ENCODE data around the gene ATP2B3.

Gene ATP2B3

DNA sequence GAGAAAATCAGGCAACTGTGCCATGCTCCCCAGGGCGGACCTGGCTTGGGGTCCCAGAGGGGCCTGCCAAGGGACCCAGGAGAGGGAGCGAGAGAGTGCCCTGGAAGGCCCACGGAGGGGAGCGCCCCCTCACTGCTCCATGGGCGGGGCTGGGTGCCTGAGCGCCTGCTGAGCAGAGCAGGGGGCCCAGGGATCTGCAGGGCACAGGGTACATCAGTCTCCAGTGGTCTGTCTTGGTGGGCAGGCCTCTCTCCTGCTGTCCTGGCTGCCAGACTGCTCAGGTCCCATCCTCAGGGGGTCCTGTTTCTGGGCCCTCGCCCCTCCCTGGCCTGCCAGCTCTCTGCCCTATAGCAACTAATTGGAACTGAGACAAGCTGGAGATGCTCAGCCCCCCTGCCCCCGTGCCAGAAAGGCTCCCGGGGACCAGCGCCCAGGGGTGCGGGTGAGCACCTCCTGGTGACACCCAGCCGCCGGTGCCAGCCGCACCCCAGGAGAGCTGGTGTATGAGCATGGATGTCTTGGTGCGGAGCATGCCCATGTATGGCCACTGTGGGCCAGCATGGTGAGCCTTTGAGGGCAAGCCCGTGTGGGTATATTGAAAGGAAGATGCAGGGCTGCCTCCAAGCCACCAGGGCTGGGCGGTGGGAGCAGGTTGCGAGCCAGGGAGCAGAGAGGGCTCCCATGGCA is 21.4 kb upstream of the ATP2B3 start:
- Histone ChIP-seq H3K9ac (ENCODE audit: low read length) (no peak overlapping the region), H3K4me1 (ENCODE audit: low read length) (no peaks in the 10 kb centered on the region), H3K36me3 (replicated peaks; ENCODE audit: insufficient read depth, low read length) (no peaks in the 10 kb centered on the region), H3K4me2 (ENCODE audit: low read depth, low read length) (no peak overlapping the region), H2AFZ (ENCODE audit: low read length) (no peak overlapping the region), H3F3A (ENCODE audit: insufficient read depth, low read length) (no peaks in the 10 kb centered on the region), H3K79me2 (ENCODE audit: low read length) (no peaks in the 10 kb centered on the region), H4K20me1 (ENCODE audit: insufficient read depth, low read length) (no peaks in the 10 kb centered on the region), H3K4me3 (ENCODE audit: low read length) (no peak overlapping the region), H3K9me3 (replicated peaks; ENCODE audit: insufficient read depth, low read length) (no peaks in the 10 kb centered on the region), H3K27me3 (replicated peaks; ENCODE audit: insufficient read depth, low read length) (peaks cover 33% of the 10 kb centered on the region), H3K9me2 (replicated peaks; ENCODE audit: insufficient read depth, low read length) (no peaks in the 10 kb centered on the region), H3K27ac (ENCODE audit: low read length) (no peak overlapping the region)
- DNase-seq = no peak
- TF ChIP-seq EZH2phosphoT487 (IDR thresholded peaks at IDR 0.05; ENCODE audit: low read length) (no peak), EZH2 (optimal IDR thresholded peaks at IDR 0.05; ENCODE audit: low read depth, low read length) (no peak)
- TF ChIP-seq, protein P1, sequence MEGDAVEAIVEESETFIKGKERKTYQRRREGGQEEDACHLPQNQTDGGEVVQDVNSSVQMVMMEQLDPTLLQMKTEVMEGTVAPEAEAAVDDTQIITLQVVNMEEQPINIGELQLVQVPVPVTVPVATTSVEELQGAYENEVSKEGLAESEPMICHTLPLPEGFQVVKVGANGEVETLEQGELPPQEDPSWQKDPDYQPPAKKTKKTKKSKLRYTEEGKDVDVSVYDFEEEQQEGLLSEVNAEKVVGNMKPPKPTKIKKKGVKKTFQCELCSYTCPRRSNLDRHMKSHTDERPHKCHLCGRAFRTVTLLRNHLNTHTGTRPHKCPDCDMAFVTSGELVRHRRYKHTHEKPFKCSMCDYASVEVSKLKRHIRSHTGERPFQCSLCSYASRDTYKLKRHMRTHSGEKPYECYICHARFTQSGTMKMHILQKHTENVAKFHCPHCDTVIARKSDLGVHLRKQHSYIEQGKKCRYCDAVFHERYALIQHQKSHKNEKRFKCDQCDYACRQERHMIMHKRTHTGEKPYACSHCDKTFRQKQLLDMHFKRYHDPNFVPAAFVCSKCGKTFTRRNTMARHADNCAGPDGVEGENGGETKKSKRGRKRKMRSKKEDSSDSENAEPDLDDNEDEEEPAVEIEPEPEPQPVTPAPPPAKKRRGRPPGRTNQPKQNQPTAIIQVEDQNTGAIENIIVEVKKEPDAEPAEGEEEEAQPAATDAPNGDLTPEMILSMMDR (IDR thresholded peaks at IDR 0.05; ENCODE audit: low read length) = no peak

DNA sequence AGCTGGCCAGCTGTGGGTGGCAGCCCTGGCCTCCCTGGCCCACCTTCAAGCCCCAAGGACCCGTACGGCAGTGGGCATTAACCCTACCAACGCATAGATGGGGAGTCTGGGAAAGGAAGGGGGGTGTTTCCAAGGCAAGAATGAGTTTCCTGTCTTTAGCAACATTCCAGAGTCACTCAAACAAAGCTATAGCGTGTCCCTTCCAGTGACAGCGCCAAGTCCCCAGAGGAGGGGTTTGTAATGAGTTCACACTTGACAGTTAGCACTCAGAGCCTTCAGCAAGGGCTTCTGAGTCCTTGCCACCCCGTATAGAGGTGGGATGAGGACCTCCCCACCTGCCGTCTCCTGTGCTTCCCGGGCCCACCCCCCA is 20.9 kb upstream of the ATP2B3 start:
- TF ChIP-seq EZH2phosphoT487 (IDR thresholded peaks at IDR 0.05; ENCODE audit: low read length) (no peak), EZH2 (optimal IDR thresholded peaks at IDR 0.05; ENCODE audit: low read depth, low read length) (no peak)
- TF ChIP-seq, protein P1 (IDR thresholded peaks at IDR 0.05; ENCODE audit: low read length) = no peak
- Histone ChIP-seq H3K27ac (ENCODE audit: low read length) (no peak overlapping the region), H3K9me3 (replicated peaks; ENCODE audit: insufficient read depth, low read length) (no peaks in the 10 kb centered on the region), H3K4me1 (ENCODE audit: low read length) (no peaks in the 10 kb centered on the region), H3K4me3 (ENCODE audit: low read length) (no peak overlapping the region), H4K20me1 (ENCODE audit: insufficient read depth, low read length) (no peaks in the 10 kb centered on the region), H3K9me2 (replicated peaks; ENCODE audit: insufficient read depth, low read length) (no peaks in the 10 kb centered on the region), H3K36me3 (replicated peaks; ENCODE audit: insufficient read depth, low read length) (no peaks in the 10 kb centered on the region), H2AFZ (ENCODE audit: low read length) (no peak overlapping the region), H3K9ac (ENCODE audit: low read length) (no peak overlapping the region), H3K27me3 (replicated peaks; ENCODE audit: insufficient read depth, low read length) (peaks cover 32% of the 10 kb centered on the region), H3F3A (ENCODE audit: insufficient read depth, low read length) (no peaks in the 10 kb centered on the region), H3K79me2 (ENCODE audit: low read length) (no peaks in the 10 kb centered on the region), H3K4me2 (ENCODE audit: low read depth, low read length) (no peak overlapping the region)
- DNase-seq = no peak

DNA sequence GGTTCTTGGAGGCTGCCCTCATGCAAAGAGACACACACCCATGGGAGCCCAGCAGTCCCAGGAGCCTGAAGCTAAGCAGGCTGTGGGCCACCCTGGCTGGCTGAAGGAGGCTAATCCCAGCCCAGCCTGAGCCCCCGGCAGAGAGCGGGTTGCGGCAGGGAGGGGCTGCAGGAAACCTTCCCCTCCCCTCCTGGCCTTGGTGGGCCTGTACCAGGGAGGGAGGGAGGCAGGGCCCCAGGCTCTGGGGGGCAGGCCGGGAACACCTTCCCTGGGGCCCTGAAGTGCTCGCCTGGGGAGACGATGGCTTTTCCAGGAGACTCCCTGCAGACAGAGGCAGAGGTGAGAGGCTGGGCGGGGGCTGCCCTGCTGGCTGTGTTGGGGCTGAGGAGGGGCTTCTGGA is 19.0 kb upstream of the ATP2B3 start:
- Histone ChIP-seq H2AFZ (ENCODE audit: low read length) (no peak overlapping the region), H3K9me2 (replicated peaks; ENCODE audit: insufficient read depth, low read length) (no peaks in the 10 kb centered on the region), H3F3A (ENCODE audit: insufficient read depth, low read length) (no peaks in the 10 kb centered on the region), H3K79me2 (ENCODE audit: low read length) (no peaks in the 10 kb centered on the region), H3K4me1 (ENCODE audit: low read length) (no peaks in the 10 kb centered on the region), H3K27ac (ENCODE audit: low read length) (no peak overlapping the region), H3K9ac (ENCODE audit: low read length) (no peak overlapping the region), H3K4me3 (ENCODE audit: low read length) (no peak overlapping the region), H3K4me2 (ENCODE audit: low read depth, low read length) (no peak overlapping the region), H3K9me3 (replicated peaks; ENCODE audit: insufficient read depth, low read length) (no peaks in the 10 kb centered on the region), H3K36me3 (replicated peaks; ENCODE audit: insufficient read depth, low read length) (no peaks in the 10 kb centered on the region), H3K27me3 (replicated peaks; ENCODE audit: insufficient read depth, low read length) (peaks cover 40% of the 10 kb centered on the region), H4K20me1 (ENCODE audit: insufficient read depth, low read length) (no peaks in the 10 kb centered on the region)
- no peak for DNase-seq
- TF ChIP-seq EZH2phosphoT487 (IDR thresholded peaks at IDR 0.05; ENCODE audit: low read length) (no peak), EZH2 (optimal IDR thresholded peaks at IDR 0.05; ENCODE audit: low read depth, low read length) (no peak)
- TF ChIP-seq, protein P1 (IDR thresholded peaks at IDR 0.05; ENCODE audit: low read length) = no peak
